GM12891 (cell line): ENCODE results near the gene DCLRE1B.

ENCODE experiments used
- POLR2A ChIP-seq: IDR thresholded peaks from 2 replicates; pipeline ENCODE4 v1.6.1; 2011; ENCODE audit warnings: low read depth, low read length, control low read depth
- SPI1 ChIP-seq: IDR thresholded peaks from 2 replicates; pipeline ENCODE4 v1.6.1; 2011; ENCODE audit warnings: low read depth, low read length, control low read depth
- TAF1 ChIP-seq: IDR thresholded peaks from 2 replicates; pipeline ENCODE4 v1.6.1; 2011; ENCODE audit warnings: low read depth, low read length, control low read depth

- TF ChIP-seq TAF1 = no peak
- TF ChIP-seq POLR2A = no peak
- no peak for TF ChIP-seq SPI1
Observed at GRCh38 chr1:113951719-113952118, 46.6 kb downstream of the DCLRE1B start.
